Measurements from ENCODE around the gene SCAMP1. TPM values are rescaled to one million over a fixed set of nuclear protein-coding genes. Genes with fewer than 3 reads are reported as not detected.

Gene SCAMP1
- polyA plus RNA-seq, 1 of the 3 experiments (the other 2 are of a cell fraction) = 11.5 TPM

GRCh38 chr5:78527925-78528324, 167.5 kb downstream of the SCAMP1 start:
- H3K4me3 ChIP-seq (ENCODE audit: low read depth in 2 of 2, low read length in 1 of 2) = no peak overlapping the region

More at GRCh38 chr5:78527925-78528324, 167.5 kb downstream of the SCAMP1 start:
- Histone ChIP-seq H3K9me2 (no peaks in the 10 kb centered on the region), H4K20me1 (ENCODE audit: insufficient read depth) (no peaks in the 10 kb centered on the region), H3K79me2 (ENCODE audit: insufficient read depth) (peaks cover 79% of the 10 kb centered on the region), H2AFZ (ENCODE audit: low read depth) (no peak overlapping the region), H3K4me1 (ENCODE audit: control insufficient read depth in 1 of 2, insufficient read depth in 2 of 2, low read depth in 1 of 2, low read length in 1 of 2) (peaks cover 4 to 31% of the 10 kb centered on the region in 2 experiments), H3F3A (replicated peaks; ENCODE audit: insufficient read depth) (peaks cover 48% of the 10 kb centered on the region), H3K9me3 (no peaks in the 10 kb centered on the region), H3K27ac (ENCODE audit: low read depth in 2 of 2, low read length in 1 of 2) (peak overlapping the region; percentile 41 to 97; a peak in 3 of 4 replicates), H3K27me3 (ENCODE audit: insufficient read depth) (no peaks in the 10 kb centered on the region), H3K36me3 (replicated peaks in 1 of 2; ENCODE audit: control insufficient read depth in 1 of 2, insufficient read depth in 2 of 2, low read length in 1 of 2) (peaks cover 0 to under 1% of the 10 kb centered on the region in 2 experiments), H3K9ac (peak overlapping the region; percentile 75), H3K4me2 (peak overlapping the region; percentile 73)
- DNase-seq = no peak
- TF ChIP-seq RCOR1 (IDR thresholded peaks at IDR 0.05; ENCODE audit: low read length) (no peak), FOXM1 (IDR thresholded peaks at IDR 0.05; ENCODE audit: low read depth) (no peak), EZH2phosphoT487 (IDR thresholded peaks at IDR 0.05; ENCODE audit: borderline replicate concordance, low read depth) (no peak), RAD21 (IDR thresholded peaks at IDR 0.05; ENCODE audit: low read length) (no peak), RFX5 (IDR thresholded peaks at IDR 0.05; ENCODE audit: low read length) (no peak), FOSL2 (IDR thresholded peaks at IDR 0.05; ENCODE audit: borderline replicate concordance, low read depth) (no peak), EP300 (IDR thresholded peaks at IDR 0.05; ENCODE audit: borderline replicate concordance in 1 of 2, low read depth in 1 of 2, low read length in 1 of 2) (no peak), IRF3 (IDR thresholded peaks at IDR 0.05; ENCODE audit: low read depth, low read length) (no peak), TAF1 (IDR thresholded peaks at IDR 0.05; ENCODE audit: borderline replicate concordance, low read depth, low read length) (no peak), NRF1 (IDR thresholded peaks at IDR 0.05; ENCODE audit: low read depth, low read length) (no peak), POLR2AphosphoS5 (IDR thresholded peaks at IDR 0.05; ENCODE audit: low read depth, low read length) (no peak), SMC3 (IDR thresholded peaks at IDR 0.05; ENCODE audit: low read depth, low read length) (no peak), GABPA (IDR thresholded peaks at IDR 0.05; ENCODE audit: low read depth) (no peak), SIN3A (IDR thresholded peaks at IDR 0.05; ENCODE audit: borderline replicate concordance, low read depth, low read length) (no peak), ELF1 (IDR thresholded peaks at IDR 0.05) (no peak)
- TF ChIP-seq, protein P1, sequence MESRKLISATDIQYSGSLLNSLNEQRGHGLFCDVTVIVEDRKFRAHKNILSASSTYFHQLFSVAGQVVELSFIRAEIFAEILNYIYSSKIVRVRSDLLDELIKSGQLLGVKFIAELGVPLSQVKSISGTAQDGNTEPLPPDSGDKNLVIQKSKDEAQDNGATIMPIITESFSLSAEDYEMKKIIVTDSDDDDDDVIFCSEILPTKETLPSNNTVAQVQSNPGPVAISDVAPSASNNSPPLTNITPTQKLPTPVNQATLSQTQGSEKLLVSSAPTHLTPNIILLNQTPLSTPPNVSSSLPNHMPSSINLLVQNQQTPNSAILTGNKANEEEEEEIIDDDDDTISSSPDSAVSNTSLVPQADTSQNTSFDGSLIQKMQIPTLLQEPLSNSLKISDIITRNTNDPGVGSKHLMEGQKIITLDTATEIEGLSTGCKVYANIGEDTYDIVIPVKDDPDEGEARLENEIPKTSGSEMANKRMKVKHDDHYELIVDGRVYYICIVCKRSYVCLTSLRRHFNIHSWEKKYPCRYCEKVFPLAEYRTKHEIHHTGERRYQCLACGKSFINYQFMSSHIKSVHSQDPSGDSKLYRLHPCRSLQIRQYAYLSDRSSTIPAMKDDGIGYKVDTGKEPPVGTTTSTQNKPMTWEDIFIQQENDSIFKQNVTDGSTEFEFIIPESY (IDR thresholded peaks at IDR 0.05; ENCODE audit: borderline replicate concordance, low read depth) = no peak
- TF ChIP-seq, protein P2, sequence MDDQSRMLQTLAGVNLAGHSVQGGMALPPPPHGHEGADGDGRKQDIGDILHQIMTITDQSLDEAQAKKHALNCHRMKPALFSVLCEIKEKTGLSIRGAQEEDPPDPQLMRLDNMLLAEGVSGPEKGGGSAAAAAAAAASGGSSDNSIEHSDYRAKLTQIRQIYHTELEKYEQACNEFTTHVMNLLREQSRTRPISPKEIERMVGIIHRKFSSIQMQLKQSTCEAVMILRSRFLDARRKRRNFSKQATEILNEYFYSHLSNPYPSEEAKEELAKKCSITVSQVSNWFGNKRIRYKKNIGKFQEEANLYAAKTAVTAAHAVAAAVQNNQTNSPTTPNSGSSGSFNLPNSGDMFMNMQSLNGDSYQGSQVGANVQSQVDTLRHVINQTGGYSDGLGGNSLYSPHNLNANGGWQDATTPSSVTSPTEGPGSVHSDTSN (IDR thresholded peaks at IDR 0.05) = no peak
- TF ChIP-seq, protein P3, sequence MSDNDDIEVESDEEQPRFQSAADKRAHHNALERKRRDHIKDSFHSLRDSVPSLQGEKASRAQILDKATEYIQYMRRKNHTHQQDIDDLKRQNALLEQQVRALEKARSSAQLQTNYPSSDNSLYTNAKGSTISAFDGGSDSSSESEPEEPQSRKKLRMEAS (IDR thresholded peaks at IDR 0.05; ENCODE audit: low read depth) = no peak
- TF ChIP-seq, protein P4, sequence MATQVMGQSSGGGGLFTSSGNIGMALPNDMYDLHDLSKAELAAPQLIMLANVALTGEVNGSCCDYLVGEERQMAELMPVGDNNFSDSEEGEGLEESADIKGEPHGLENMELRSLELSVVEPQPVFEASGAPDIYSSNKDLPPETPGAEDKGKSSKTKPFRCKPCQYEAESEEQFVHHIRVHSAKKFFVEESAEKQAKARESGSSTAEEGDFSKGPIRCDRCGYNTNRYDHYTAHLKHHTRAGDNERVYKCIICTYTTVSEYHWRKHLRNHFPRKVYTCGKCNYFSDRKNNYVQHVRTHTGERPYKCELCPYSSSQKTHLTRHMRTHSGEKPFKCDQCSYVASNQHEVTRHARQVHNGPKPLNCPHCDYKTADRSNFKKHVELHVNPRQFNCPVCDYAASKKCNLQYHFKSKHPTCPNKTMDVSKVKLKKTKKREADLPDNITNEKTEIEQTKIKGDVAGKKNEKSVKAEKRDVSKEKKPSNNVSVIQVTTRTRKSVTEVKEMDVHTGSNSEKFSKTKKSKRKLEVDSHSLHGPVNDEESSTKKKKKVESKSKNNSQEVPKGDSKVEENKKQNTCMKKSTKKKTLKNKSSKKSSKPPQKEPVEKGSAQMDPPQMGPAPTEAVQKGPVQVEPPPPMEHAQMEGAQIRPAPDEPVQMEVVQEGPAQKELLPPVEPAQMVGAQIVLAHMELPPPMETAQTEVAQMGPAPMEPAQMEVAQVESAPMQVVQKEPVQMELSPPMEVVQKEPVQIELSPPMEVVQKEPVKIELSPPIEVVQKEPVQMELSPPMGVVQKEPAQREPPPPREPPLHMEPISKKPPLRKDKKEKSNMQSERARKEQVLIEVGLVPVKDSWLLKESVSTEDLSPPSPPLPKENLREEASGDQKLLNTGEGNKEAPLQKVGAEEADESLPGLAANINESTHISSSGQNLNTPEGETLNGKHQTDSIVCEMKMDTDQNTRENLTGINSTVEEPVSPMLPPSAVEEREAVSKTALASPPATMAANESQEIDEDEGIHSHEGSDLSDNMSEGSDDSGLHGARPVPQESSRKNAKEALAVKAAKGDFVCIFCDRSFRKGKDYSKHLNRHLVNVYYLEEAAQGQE (IDR thresholded peaks at IDR 0.05; ENCODE audit: low read depth, low read length) = no peak
- POLR2A ChIA-PET = no interaction called here
- 92% methylated on average over 3 of the region's 3 CpGs for WGBS (ENCODE audit: low lambda C conversion rate)
- CTCF ChIA-PET = interaction anchor here (0.9 to 3.3 kb wide), 3 partner anchors 10 to 439 kb away, joined by 3 to 12 read pairs (median 3); no protein-coding TSS in a partner anchor
